Hematopoietic multipotent progenitor cell (in vitro differentiated cells): ENCODE data around the gene CNTN2. TPM values are rescaled to one million over a fixed set of nuclear protein-coding genes. Genes with fewer than 3 reads are reported as not detected.

ENCODE experiments used
- DNase-seq, 3 donors: peaks; one replicate each; pipeline ENCODE4 v3.0.0-alpha.2; 2011 to 2015; ENCODE audit warnings: low read depth in 2 of 3, low spot score in 2 of 3
- total RNA-seq: library from RNA; depleted of rRNA; stranded (reverse); fragments of >200 nt; gene quantifications from one replicate; pipeline ENCODE4 v1.2.3, GENCODE V29; 2012

The CNTN2 gene
- total RNA-seq, 1 donor = under 0.01 TPM

DNA sequence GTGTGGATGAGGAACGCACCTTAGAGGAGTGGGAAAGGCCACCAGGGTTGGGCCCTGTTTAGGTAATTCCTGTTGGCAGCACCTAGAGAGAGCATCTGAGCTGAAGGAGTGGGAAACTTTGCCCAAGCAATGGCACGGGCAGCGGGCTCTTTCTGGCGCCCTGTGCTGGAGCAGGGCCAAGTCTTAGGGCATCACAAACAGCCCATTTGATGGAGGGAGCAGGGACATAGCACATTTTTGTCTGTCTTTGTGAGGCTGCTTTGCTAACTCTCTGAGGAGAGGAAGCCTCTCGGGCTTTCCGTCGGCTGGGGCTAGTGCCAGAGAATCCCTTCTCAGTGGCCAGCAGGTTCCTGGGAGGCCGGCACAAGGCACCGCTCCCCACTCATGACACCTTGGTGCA, 22.5 kb upstream of the CNTN2 start:
- no peak for DNase-seq

DNA sequence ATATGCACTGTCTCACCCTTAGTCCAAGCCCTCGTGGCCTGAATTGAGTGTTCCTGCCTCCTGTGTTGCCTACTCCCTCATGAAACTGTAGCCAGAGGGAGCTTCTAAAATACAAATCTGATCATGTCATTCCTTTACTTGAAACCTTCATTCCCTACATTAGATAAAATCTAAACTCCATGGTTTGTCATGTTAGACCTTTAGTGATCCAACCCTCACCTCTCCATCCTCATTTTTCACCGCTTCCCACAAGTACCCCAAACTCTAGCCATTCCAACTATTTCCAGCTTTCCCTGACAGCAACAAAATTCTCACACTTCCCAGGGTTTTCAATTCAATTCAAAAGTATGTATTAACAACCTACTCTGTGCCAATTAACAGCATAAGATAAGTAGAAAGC, 18.3 kb upstream of the CNTN2 start:
- no peak for DNase-seq

- no peak for DNase-seq
Measured at GRCh38 chr1:205025239-205025638, 17.8 kb upstream of the CNTN2 start.

GRCh38 chr1:205026181-205026580, 16.8 kb upstream of the CNTN2 start:
- DNase-seq = no peak

DNA sequence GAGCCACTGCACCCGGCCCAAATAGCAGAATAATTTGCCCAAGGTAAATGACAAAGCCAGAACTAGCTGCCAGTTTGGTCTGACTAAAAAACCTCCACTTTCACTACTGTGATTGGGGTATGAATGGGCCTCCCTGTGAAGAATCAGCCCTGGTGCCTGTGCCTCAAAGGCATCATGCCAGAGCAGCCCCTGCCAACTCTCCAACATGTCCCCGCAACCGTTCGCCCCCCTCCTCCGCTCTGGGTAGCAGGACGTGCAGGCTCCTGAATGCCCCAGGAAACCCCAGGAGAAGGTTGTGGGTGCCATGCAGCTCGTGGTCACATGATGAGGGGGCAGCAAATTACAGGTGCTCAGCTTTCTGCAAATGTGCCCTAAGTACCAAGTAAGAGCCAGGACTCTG, 14.6 kb upstream of the CNTN2 start:
- DNase-seq = no peak

- no peak for DNase-seq
Measured at GRCh38 chr1:205028924-205029323, 14.1 kb upstream of the CNTN2 start.

- no peak for DNase-seq
Measured at GRCh38 chr1:205030241-205030640, 12.8 kb upstream of the CNTN2 start.

DNA sequence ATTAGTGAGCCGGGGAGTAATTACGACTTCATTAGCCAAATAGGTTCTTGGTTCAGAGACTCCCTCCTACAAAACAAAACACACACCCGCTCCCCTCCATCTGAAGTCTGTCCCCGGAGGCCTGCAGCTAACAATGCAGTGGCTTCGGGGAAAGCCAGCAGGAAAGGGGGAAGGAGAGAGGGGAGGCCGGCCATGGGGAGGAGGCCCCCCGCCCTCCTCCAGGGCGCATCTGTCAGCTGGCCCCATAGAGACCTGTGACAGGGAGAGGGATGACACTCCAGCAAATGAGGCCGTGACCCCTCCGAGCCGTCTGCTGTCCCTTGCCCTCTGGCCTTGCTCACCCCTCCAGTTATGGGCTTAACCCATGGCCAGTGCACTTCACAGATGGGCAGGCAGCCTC, 12.1 kb upstream of the CNTN2 start:
- DNase-seq = no peak

- no peak for DNase-seq
Measured at GRCh38 chr1:205032508-205032907, 10.5 kb upstream of the CNTN2 start.

DNA sequence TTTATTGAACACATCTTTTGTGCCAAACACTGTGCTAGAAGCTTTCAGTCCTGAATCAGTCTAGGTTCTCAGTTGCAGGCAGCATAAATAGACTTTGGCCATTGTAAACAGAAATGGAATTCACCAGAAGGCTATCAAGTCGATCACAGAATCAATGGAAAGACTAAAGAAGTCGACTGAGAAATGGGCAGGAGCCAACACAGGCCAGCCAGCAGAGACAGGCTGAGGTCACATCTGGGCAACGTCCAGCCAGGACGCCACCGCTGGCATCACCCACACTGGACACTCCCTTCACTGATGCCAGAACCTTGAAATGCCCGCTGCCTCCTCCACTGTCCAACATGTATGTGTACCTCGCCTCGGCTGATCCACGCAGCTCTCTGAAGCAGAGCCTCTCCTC, 5.5 kb upstream of the CNTN2 start:
- no peak for DNase-seq

DNA sequence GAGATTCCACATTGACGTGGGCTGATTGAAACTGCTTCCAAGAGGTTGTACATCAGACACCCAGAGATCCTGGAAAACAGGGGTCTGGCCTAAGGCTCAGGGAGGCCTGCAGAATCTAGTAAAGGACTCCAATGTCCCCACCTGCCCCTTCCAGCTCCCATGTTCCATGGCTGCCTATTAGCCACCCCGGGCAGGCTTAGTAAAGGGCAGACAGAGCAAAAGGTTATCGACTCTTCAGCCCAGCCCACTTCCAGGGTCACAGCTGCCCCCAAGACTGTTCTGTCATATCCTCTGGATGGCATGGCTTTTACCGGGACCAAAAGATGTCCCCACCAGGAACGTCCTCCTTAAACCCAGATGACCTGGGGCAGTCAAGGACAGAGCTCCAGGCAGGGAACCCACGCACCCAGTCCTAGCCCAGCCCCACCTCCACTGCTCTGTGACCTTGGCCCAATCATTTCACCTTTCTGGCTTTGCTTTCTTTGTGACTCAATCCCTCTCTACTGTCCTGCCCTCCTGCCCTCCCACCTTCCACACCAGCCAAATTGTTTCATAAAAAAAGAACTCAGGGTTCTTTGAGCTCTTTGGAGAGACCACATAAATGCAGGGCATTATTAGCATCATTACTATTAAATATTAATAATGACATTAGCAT, 4.8 kb upstream of the CNTN2 start:
- no peak for DNase-seq

DNA sequence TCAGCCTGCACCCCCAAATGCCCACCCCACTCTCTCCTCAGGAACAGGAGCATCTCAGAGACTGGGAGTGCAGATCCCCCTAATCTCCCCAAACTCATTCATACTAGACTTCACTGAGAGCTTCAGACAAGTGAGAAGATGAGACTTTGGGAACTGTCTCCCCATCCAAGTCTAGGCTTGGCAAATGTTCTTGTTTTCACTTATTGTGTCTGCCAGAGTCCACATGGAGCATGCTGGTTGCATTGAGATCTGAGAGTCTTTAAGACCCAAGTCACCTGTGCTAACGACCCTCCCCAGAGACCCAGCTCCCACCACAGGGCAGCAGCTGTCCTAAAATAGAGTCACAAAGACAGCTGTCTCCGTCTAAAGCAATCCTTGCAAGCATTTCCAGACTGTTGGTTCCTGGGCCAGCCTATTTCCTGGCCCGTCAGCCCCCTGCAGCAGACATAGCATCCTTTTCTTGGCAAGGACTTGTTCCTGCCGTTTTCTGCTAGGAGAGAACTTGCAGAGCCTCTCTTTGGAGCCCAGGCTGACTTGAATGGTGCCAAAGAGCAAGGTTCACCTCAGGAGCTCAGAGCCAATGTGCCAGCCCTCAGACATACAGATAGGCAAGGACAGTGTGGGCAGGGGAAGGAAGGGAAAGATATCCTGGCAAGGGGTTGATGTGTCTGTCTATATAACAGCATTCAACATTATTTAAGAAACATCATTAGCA, 1.9 kb upstream of the CNTN2 start:
- no peak for DNase-seq

DNA sequence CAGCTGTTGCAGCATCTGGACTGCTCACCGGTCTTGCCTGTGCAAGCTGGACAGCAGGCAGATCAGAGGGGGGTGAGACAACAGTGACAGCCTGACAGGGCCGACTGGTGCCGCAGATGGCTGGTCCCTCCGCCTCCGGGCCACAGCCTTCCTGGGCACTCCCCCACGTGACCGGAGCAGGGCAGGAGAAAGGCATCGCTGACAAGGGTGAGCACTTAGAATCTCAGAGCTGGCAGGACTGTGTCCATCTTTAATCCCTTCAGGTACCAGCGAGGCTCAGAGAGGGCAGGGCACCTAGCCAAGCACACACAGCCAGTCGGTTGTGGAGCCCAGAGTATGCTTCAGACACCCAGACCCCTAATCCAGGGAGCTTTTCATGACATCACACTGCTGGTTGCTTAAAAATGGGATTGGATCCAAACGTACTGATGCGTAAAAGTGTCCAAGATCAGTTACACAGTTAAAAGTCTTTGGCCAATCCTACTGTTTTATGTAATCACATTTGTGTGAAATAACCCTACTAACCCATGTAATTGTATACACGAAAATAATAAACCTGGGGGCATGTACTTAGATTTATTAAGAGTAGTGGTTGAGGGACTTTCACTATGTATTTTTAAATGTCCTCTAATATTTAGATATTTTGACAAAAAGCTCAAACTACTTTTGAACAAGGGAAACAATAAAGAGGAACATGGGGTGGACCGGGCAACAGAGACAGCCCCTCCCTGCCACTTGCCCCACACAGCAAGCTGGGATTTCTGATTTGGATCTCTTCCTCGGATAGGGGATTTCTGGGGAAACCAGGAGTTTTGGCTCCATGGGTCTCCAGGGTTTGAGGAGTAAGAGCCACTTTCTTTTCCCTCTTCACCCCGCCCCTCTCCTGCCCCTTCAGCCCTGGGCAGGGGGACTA, 758 bp upstream of the CNTN2 start:
- no peak for DNase-seq

DNA sequence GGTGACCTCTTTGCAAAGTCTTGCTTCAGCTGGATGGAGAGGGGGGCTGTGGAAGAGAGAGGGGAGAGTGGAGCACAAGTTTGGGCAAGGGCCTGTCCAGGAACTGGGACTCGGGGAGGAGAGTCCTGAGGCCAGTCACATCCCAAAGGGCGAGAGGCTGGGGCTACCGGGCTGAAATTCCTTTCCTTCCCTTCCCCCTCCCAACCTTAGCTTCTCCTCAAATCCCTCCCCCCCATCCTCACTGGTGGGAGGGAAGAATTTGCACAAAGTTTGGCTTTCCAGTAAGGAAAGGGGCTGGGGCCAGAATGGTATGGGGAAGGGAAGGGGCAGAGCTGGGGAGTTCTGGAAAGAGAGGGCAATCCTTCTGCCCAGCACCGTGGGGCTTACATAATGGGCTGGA, 854 bp downstream of the CNTN2 start:
- DNase-seq = no peak

GRCh38 chr1:205044741-205045140, 1.7 kb downstream of the CNTN2 start:
- DNase-seq = no peak

DNA sequence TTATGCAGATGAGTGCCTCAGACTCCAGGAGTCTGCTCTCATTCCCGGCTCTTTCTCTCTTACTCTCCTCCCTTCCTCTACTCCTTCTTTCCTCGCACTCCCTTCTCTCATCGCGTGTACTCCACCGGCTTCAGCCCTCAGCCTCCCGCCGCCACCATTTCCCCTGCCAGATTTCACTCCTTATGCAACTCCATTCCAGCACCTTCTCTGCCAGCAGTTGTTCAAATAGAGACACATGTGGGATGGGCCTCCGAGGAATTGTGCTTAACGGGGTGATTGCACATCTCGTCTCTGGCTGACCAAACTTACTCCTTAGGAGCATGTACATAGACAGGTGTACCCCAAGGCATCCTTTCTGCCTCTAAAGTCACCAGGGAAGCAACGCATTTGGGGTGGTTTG, 2.1 kb downstream of the CNTN2 start:
- DNase-seq = no peak

DNA sequence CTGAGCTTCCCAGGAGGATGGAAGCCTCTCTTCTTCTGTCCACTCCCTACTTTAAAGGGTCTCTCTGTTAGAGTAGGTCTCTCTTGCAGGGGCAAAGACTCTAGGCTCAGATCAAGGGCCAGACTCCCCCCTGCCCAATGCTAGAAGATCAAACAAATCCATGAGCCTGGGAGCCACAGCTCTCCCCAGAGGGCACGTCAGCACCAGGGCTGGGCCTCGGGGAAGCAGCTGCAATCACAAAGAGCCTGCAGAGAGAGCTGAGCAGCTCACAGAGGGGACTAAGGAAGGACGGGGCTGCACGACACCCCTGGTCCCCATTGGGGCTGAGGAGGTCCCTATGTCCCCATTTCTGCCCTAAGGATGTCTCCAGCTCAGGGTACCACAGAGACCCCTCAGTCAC, 3.9 kb downstream of the CNTN2 start:
- DNase-seq = no peak

- no peak for DNase-seq
Measured at GRCh38 chr1:205047764-205048231, 4.8 kb downstream of the CNTN2 start.

GRCh38 chr1:205048382-205048781, 5.4 kb downstream of the CNTN2 start:
- DNase-seq = no peak

- DNase-seq = no peak
Measured at GRCh38 chr1:205049479-205049878, 6.5 kb downstream of the CNTN2 start.

DNA sequence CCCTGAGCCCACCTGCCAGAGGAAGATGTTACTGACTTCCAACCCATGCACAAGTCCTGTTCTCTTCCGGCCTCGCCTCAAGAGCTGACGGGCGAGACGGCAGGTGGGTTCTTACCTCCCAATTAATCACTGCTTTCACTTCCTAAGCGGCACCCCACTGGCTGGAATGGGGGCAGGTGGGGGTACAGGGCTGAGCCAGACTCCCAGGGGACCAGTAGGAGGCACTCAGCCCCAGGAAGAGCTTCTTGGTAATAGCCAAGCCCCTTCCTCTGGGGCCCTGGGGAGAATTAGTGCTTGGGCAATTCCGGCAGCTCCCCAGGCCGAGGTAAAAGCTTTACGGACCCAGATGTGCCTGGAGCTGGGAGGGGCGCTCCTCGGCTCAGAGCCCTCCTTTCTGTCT, 9.7 kb downstream of the CNTN2 start:
- no peak for DNase-seq

- no peak for DNase-seq
Measured at GRCh38 chr1:205053296-205053695, 10.3 kb downstream of the CNTN2 start.
